Adrenal gland (tissue), 5 donors: ENCODE measurements around the gene PPP1R14B.

Source experiments
- CTCF ChIP-seq, 6 experiments: fragments of 450-650 bp in 4 of 6; fragments of 200-600 bp in 2 of 6; sonication (generic) in 1 of 6; IDR thresholded peaks; 1 replicate in 5 of 6; 2 replicates in 1 of 6; pipeline versions ENCODE4 v1.5.1 to v1.8.0; 2016 to 2021; ENCODE audit warnings: antibody characterized with exemption in 6 of 6, mild to moderate bottlenecking in 2 of 6, moderate library complexity in 1 of 6
- POLR2A ChIP-seq, 2 donors: fragments of 450-650 bp; IDR thresholded peaks; one replicate each; pipeline ENCODE4 v1.6.1; 2017; ENCODE audit warnings: antibody characterized with exemption in 2 of 2, mild to moderate bottlenecking in 2 of 2, moderate library complexity in 1 of 2
- donor health status: DM: no; HTN: no; CAD: no.

GRCh38 chr11:64296236-64296635, 49.5 kb upstream of the PPP1R14B start:
- TF ChIP-seq CTCF (IDR thresholded peaks at IDR 0.05) (no peak), POLR2A (IDR thresholded peaks at IDR 0.05) (no peak)
